Measurements from ENCODE around the gene GXYLT2.

The GXYLT2 gene

DNA sequence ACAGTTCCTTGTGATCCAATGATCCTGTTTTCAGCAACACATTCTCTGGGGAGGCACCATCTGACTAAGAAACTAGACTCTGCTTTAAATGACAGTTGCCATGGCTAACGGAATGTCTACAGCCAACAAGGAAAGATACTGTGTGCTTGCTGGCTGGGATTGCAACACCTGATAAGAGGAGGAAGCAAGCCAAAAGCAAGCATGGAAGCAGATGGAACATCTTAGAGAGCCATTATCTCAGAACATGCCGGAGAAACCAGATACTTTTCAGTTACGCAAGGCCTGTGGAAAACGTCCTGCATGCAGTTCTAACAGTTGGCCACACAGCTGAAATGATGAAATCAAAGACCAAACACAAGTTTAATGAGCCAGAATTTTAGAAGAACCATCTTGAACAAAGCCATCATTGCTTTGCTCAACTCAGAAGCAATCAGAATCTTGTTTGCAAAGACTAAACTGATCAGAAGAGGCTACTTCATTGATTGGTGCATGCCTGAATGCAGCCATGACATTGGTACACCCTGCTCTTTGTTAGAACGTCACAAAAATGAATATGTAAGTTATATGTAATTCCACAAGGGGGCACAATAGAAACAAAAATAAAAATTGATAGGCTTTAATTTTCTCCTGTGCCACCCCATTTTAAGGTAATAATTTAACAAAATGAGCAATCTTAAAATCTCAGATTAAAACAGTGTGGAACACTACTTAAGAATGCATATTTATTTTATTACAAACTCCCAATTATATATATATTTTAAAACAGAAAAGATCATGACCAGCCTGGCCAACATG lies 50.8 kb downstream of the GXYLT2 start:
- DNase-seq (ENCODE audit: low read depth) = no peak

DNA sequence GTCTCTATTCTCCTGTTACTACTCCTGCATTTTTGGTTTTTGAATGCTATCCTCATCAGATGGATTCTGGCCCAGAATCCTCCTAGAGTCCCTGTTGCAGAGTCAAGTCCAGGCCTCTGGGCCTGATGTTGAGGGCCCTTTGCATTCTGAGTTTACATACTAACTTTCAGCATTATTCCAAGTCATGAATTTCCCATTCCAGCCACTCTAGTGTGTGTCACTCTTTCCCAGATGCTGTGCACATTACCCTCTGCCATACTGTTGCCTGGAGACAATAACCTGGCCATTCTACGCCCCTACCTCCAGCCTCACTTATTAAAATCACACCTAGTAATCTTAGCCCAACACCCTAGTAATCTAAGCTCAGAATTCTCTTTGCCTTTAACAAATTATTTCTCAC lies 53.4 kb downstream of the GXYLT2 start:
- no peak for DNase-seq (ENCODE audit: low read depth)

DNA sequence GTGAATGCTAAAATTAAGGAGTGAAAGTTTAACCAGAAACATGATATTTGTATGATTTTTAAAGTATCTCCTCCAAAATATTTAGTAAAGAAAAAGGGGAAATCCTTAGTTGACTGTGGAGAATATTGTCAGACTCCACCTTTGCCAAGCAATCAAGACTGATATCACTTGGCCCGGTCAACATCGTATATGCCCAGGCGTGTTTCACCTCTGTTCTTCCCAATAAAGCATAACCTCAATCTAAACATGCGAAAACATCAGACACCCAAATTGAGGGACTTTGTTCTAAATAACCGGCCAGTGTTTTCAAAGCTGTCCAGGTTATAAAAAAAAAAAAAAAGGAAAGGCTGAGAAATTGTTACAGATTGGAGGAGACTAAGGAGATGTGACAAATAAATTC lies 54.6 kb downstream of the GXYLT2 start:
- DNase-seq (ENCODE audit: low read depth) = no peak

DNA sequence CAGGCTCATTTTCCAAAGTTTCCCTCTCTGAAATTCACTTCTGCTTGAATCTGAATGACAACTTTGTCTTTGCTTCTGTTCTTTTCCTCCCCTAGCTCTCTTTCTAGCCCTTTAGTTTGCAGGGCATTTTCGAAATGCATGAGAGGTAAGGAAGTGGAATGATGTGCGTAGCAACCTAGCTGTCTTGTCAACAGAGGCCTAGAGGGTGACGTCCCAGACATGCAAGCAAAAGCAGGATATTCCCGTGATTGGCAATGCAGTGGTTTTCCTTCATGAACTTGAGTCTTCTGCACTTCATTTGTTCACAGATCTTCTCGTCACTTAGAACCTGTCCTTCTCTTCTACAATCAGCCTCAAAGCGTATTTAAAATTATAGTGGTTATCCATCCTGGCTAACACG lies 56.9 kb downstream of the GXYLT2 start:
- no peak for DNase-seq (ENCODE audit: low read depth)

DNA sequence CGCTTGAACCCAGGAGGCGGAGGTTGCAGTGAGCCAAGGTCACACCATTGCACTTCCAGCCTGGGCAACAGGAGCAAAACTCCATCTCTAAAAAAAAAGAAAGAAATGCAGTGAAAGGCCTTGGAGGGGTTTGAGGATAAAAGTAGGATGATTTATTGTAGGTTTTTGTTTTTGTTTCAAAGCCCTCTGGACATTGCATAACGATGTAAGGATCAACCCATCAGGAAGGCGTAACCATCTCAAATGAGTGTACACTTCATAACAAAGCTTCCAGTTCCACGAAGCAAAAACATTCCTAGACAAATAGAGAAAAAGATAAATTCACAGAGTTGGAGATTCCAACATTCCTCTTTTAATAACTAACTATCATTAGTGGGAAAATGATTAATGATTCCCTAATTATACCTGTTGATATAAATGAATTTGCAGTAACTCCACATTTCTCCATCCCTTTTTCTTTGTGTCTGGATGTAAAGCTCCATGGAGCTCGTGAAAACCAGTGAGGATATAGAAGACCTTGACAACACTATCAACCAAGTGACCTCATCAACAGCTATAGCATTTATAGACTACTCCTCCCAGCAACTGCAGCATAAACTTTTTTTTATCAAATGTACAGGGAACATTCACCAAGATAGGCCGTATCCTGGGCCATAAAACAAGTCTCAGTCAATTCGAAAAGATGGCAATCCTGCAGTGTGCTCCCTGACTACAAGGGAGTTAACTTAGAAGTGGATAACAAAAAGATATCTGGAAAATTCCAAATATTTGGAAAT lies 60.1 kb downstream of the GXYLT2 start:
- DNase-seq (ENCODE audit: low read depth) = no peak

DNA sequence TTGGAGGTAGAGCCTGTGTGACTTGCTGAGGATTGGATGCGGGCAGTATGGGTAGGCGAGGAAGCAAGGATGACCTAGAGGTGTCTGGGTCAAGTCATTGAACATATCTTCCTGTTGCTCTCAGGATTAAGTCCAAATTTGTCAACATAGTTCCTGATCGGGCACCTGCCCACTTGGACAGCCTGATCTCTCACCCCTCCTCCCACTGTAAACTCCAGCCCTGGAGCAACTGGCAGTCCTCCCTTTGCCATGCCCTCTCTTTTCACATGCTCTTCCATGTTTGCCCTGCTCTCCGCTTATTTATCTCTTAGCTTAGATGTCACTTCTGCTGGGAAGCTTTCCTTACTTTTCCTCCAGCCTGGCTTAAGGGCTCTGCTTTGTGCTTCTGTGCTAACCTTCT lies 61.2 kb downstream of the GXYLT2 start:
- DNase-seq (ENCODE audit: low read depth) = no peak

DNA sequence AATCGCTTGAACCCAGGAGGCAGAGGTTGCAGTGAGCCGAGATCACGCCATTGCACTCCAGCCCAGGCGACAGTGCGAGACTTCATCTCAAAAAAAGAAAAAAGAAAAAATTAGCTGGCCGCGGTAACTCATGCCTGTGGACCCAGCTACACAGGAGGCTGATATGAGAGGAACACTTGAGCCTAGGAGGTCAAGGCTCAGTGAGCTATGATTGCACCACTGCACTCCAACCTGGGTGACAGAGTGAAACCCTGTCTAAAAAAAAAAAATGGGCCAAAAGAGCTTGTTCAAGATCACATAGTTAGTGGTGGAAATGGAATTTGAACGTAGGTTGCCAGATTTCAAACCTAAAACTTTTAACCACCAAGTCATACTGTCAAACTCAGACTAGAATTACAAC lies 62.5 kb downstream of the GXYLT2 start:
- no peak for DNase-seq (ENCODE audit: low read depth)

DNA sequence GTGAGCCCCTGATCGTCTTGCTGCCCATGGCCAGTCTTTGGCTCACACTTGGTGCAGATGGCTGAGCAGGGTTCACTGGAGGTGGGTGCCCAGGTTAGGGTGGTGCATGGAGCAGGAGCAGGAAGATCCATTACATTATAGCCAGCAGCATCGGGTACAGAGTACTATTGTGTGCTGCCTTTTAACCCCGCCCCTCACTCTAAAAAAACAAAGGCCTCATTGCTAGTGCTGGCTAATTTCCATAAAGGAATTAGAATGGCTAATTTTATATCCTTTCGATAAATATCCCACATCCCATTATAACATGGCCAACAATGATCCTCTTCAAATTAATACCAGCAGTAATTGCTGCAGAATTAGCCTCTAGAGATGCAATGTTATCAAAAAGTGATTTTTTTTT lies 63.0 kb downstream of the GXYLT2 start:
- DNase-seq (ENCODE audit: low read depth) = no peak

DNA sequence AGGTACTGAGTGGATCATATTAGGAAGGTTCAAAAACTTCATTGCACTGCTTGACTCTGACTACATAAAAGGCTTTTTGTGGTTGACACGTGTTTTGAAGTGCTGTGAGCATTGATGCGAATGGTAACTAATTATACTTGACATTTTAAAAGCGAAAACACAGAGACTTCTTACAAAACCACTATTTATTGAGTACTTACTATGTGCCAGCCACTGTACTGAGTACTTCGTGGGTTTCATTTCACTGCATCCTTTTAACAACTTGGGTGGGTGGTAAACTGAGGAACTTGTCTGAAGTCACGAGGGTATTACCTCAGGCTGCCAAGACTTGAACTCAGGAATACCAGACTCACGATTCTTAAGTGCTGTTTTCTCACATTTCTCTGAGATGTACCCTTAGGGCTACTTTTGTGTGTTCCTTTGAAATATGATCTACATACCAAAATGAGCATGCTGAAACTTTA lies 63.4 kb downstream of the GXYLT2 start:
- no peak for DNase-seq (ENCODE audit: low read depth)

DNA sequence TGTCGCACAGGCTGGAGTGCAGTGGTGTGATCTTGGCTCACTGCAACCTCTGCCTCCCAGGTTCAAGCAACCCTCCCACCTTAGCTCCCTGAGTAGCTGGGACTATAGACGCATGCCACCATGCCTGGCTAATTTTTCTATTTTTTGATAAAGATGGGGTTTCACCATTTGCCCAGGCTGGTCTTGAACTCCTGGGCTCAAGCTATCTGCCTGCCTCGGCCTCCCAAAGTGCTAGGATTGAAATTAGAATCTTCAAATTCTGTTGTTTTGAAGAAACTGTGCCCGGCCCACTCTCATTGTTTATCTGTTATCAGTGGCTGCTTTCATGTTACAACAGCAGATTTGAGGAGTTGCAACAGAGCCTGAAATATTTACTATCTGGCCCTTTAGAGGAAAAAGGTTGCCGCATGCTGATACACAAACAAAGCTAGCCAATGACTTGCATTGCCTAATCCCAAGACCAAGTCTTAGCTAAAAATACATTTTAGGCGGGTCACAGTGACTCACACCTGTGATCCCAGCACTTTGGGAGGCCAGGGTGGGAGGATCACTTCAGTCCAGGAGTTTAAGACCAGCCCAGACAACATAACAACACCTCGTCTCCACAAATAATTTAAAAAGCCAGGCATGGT lies 65.6 kb downstream of the GXYLT2 start:
- DNase-seq (ENCODE audit: low read depth) = no peak

DNA sequence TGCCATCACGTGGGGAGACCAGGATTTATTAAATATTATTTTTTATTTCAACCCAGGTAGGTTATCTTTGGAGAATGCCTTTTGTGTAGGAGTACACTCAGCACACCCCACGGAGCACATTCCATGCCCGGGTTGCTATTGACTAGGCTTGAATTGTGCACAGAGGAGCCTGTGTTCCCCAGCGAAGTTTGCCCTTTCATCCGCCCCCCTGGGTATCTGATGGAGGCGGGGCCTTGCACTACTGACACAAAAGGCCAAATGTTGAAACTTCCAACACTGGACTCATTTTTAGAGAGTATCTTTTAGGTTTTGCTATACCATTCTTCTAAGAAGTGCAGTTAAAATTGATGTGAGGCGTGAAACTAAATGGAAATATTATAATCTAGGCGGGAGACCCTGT lies 69.5 kb downstream of the GXYLT2 start:
- DNase-seq (ENCODE audit: low read depth) = no peak

DNA sequence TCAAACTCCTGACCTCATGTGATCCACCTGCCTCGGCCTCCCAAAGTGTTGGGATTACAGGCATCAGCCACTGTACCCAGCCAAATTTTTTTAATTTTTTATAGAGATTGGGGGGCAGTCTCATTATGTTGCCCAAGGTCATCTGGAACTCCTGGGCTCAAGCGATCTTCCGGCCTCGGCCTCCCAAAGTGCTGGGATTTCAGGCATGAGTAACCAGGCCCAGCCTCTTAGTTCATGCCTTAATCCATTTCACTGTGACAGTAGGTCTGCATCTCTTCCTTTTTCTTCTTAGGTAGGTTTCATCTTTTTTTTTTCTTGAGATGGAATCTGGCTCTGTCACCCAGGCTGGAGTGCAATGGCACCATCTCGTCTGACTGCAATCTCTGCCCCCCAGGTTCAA lies 71.5 kb downstream of the GXYLT2 start:
- DNase-seq (ENCODE audit: low read depth) = no peak

DNA sequence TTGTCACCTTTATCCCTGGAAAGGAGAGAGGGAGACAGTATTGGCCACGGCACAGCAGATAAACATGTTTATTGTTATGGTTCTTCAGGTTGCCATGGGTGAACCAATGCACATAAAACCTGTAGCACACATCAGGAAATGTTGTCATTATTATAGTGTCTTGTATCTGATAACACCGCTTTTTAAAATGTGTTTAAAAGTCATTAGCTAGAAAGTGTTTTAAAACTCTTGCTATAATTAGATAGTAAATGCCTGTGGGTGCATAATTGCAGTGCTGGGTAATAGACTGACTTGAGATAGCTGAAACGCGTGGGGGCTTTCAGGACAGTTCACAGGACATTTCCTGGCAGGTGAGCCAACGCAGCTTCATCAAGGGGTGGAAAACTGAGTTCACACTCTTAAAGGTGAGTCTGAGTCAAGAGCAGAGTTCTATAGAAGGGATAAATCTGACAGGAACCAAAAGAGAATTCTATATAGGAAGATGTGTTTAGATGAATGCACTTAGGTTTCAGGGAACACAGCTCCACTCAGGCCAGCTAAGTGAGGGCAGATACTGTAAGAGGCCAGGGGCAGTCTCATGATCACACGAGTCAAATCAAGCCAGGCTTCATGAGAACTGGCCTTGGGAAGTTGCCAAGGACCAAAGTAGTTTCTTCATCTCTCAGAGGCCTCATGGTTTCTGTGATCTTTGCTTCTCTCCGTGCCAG lies 73.1 kb downstream of the GXYLT2 start:
- no peak for DNase-seq (ENCODE audit: low read depth)

DNA sequence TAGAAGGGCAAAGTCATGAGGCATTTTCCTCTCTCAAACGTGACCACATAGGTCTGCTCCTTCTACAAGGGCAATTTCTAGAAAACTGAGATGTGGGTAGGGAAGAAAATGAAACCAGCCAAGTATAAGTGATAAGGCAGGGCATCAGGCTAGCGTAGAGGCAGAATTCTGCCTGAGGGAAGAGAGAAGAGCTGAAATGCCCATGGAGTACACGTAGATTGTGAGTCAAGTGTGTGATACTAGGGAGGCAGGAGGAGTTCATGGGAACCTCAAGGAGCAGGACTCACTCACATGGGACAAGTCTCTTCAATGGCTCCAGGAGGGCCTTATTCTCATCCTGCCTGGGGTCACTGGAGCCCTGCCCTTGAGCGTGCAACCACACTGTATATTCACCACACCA lies 73.9 kb downstream of the GXYLT2 start:
- no peak for DNase-seq (ENCODE audit: low read depth)

DNA sequence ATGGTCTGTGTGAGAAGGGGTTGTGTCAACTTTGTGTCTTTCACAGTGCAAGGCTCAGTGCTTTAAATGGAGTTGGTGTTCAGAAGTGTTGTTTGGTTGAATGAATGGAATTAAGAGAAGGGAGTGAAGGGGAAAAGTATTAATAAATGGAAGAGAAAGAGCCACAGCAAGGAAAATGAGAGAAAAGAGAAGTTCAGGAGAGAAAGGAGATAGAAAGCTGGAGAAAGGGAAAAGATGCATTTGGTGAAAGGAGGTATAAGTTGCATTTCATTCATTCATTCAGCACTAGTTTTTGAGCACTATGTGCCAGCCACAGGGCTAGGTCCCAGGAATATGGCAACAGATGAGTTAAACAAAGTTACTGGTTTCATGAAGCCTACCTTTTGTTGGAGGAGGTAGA lies 74.5 kb downstream of the GXYLT2 start:
- DNase-seq (ENCODE audit: low read depth) = no peak

DNA sequence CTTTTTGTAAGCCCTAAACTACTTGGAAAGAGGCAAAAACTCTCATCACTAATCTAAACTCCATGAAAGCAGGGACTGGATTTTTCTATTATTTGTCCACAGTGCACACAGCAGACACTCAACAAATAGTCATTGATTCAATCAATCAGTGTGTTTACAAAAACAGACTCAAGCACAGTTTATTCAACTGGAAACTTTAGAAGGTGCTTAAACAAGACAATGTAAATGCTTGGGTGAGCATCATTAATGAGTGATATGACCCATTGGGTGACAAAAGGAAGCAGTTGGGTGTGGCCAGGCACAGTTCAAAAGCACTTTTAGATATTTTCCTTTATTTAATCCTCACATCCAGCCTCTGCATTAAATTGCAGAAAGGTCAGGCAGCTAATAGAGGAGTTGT lies 76.8 kb downstream of the GXYLT2 start:
- DNase-seq (ENCODE audit: low read depth) = no peak

DNA sequence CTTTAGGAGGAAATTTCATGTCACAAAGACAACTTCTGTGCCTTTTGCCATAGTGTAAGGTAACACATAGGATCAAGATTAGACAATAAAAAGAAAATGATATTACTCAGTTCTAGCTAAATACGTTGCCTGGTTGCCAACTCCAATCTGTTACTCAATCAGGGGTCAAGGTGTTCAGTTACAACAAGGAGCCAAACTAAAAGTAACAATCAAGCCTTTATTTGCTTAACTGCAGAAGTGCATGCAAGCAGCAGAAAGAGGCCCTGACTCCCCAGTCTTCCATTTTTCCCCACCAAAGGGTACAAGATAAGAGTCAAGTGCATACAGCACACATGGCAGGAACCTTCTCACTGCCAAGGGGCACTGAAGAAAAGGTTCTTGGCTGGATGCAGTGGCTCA lies 80.4 kb downstream of the GXYLT2 start:
- no peak for DNase-seq (ENCODE audit: low read depth)

DNA sequence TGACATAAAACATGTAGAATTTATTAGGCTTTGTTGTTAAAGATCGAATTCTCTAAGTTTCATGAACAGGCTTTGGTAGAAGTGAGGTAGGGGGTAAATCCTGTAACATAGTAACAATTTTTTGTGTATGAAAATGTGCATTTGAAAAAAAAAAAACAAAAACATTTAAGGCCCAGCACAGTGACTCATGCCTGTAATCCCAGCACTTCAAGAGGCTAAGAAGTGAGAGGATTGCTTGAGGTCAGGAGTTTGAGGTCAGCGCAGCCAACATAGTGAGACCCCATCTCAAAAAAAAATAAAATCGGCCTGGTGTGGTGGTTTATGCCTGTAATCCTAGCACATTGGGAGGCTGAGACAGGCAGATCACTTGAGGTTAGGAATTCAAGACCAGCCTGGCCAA lies 81.9 kb downstream of the GXYLT2 start:
- DNase-seq (ENCODE audit: low read depth) = no peak

DNA sequence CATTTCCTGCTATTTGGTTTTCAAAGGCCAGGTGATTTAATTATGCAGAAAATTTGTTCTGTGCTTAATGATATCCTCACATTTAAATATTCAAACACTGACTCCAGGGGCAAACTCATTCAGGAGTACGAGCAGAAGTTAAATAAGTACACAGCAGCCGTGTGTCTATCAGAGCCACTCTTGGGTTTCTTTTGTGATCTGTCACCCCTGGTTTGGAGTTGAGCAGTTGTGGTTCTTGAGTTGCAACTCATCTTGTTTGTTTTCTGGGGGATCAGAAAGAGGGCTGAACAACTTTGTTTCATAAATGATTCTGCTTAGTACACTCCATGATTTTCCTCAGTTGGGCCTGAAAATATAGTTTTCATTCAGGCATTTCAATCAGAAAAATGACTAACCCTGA lies 83.1 kb downstream of the GXYLT2 start:
- no peak for DNase-seq (ENCODE audit: low read depth)

DNA sequence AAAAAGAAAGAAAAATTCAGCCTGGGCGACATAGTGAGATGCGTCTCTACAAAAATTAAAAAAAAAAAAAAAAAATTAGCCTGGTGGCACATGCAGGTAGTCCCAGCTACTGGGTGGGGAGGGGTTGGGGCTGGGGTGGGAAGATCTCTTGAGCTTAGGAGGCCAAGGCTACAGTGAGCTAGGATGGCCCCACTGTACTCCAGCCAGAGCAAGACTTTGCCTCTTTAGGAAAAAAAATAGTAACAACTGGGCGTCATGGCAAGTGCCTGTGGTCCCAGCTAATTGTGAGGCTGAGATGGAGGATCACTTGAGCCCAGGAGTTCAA lies 84.8 kb downstream of the GXYLT2 start:
- DNase-seq (ENCODE audit: low read depth) = no peak

DNA sequence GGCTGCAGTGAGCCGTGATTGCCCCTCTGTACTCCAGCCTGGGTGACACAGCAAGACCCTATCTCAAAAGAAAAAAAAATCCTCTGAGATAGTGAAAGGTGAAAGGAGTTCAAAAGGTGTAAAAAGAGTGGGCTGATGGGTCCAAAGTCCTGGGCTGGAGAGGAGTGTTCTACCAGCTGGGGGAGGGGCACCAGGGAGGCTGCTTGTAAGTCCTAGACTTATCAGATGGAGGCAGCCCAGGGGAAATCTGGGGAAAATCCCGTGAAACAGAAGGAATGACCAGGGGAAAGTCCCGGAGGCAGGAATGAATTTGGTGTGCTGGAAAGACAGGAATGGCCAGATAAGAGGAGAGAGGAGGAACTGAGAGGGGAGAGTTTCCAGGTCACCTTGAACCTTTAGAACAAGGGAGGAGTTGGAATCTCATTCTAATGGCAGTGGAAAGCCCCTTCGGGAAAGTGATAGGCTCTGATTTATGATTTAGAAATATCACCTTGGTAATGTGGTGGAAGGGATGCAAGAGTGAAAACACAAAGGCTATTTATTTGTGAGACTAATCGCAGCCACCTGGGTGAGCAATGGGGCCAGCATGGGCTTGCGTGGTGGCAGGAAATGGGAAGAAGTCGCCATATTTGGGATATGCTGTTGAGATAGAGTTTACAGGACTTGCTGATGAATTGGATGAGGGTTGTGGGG lies 85.3 kb downstream of the GXYLT2 start:
- DNase-seq (ENCODE audit: low read depth) = no peak

DNA sequence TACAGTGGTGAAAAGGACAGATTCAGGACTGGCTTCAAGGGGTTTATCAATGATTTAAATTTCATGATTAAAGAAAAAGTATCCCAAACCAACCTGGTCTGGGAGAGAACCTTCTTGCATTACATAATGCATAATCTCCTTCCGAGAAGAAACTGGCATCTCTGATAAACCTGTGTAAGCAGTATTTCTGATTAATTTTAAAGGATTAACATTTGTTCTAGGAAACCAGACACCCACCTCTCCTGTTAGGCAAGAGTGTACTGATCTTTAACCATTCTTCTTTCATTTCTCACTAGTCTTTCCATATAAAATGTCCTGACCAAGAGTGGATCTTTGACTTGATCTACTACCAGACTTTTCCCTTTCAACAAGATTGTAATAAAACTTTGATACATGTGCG lies 85.9 kb downstream of the GXYLT2 start:
- no peak for DNase-seq (ENCODE audit: low read depth)

Measured in stimulated activated CD8-positive, alpha-beta memory T cell treated with anti-CD3 and anti-CD28 coated beads, Interleukin-4, amount 100 ng/mL, for 24 hours (primary cell).